KMS-11 (cell line): ENCODE measurements around the gene SCEL.

Experiments used
- H2AFZ ChIP-seq: fragments of 200-600 bp; sonication (generic); 2 replicates; pipeline ENCODE4 v1.6.1; 2016; ENCODE audit warnings: antibody characterized with exemption, mixed run types, low read depth
- H3K27ac ChIP-seq: fragments of 200-600 bp; sonication (generic); 2 replicates; pipeline ENCODE4 v1.6.1; 2016; ENCODE audit warnings: mild to moderate bottlenecking, mixed run types
- H3K27me3 ChIP-seq: fragments of 200-600 bp; sonication (generic); 2 replicates; pipeline ENCODE4 v1.6.1; 2017; ENCODE audit warnings: mild to moderate bottlenecking, low read depth, mixed run types, moderate library complexity; ENCODE audit not compliant: insufficient read depth
- H3K36me3 ChIP-seq: fragments of 200-600 bp; sonication (generic); 2 replicates; pipeline ENCODE4 v1.6.1; 2017; ENCODE audit warnings: mild to moderate bottlenecking, mixed run types; ENCODE audit not compliant: insufficient read depth
- H3K4me1 ChIP-seq: fragments of 200-600 bp; sonication (generic); 2 replicates; pipeline ENCODE4 v1.6.1; 2016; ENCODE audit warnings: mild to moderate bottlenecking, low read depth, mixed run types; ENCODE audit not compliant: poor library complexity, severe bottlenecking
- H3K4me2 ChIP-seq: fragments of 200-600 bp; sonication (generic); 2 replicates; pipeline ENCODE4 v1.7.0; 2016; ENCODE audit warnings: mild to moderate bottlenecking, mixed run types
- H3K4me3 ChIP-seq: fragments of 200-600 bp; sonication (generic); IDR thresholded peaks from 2 replicates; pipeline ENCODE4 v1.6.1; 2017; ENCODE audit warnings: low read depth, low read length, mixed read lengths; ENCODE audit not compliant: insufficient read depth
- H3K79me2 ChIP-seq: fragments of 200-600 bp; sonication (generic); 2 replicates; pipeline ENCODE4 v1.6.1; 2016; ENCODE audit warnings: low read depth, mixed run types; ENCODE audit not compliant: insufficient read depth
- H3K9ac ChIP-seq: fragments of 200-600 bp; sonication (generic); 2 replicates; pipeline ENCODE4 v1.6.1; 2016; ENCODE audit warnings: mild to moderate bottlenecking, mixed run types
- H4K20me1 ChIP-seq: fragments of 200-600 bp; sonication (generic); 2 replicates; pipeline ENCODE4 v1.6.1; 2016; ENCODE audit warnings: mild to moderate bottlenecking, mixed run types; ENCODE audit not compliant: insufficient read depth
- TF ChIP-seq, protein P1 (sequence below): fragments of 200-600 bp; sonication (generic); conservative IDR thresholded peaks from 2 replicates; pipeline ENCODE4 v1.6.1; 2017; ENCODE audit warnings: low read depth, mild to moderate bottlenecking, antibody characterized with exemption, low read length, moderate library complexity, mixed read lengths

SCEL gene

DNA sequence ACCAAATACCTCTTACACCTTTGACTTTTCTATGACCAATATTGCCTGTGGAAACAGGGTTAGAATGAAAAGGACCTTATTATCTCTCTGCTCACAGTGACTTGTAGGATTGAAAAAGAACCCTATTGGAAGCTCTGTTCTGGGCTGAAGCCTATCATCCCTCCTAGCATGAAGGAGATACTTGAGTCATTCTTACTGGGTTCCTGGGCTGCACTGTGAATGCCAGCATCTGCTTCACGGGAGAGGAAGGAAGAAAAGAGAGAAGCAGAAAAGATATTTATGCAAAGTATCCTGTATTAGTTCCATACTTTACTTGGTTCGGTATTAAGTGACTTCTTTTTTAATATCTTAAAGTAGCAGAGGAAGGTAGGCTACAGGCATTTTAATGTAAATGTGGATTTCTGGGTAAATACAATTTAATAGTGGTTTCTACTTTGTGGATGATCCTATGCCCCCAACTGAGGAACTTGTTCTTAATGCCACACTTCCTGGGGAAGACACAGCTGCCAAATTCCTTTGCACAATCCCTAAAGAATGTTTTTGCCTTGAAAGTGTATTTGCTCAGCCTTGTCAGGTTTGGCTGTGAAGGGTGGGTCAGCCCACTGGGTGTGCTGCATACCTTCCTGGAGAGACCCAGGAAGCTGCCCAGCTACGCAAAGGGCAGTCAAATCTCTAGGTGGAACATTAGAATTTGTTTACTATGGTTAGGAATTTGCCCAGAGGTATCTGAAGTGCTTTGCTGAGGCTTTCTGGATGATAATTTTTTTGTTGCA, 13.7 kb upstream of the SCEL start:
- TF ChIP-seq, protein P1, sequence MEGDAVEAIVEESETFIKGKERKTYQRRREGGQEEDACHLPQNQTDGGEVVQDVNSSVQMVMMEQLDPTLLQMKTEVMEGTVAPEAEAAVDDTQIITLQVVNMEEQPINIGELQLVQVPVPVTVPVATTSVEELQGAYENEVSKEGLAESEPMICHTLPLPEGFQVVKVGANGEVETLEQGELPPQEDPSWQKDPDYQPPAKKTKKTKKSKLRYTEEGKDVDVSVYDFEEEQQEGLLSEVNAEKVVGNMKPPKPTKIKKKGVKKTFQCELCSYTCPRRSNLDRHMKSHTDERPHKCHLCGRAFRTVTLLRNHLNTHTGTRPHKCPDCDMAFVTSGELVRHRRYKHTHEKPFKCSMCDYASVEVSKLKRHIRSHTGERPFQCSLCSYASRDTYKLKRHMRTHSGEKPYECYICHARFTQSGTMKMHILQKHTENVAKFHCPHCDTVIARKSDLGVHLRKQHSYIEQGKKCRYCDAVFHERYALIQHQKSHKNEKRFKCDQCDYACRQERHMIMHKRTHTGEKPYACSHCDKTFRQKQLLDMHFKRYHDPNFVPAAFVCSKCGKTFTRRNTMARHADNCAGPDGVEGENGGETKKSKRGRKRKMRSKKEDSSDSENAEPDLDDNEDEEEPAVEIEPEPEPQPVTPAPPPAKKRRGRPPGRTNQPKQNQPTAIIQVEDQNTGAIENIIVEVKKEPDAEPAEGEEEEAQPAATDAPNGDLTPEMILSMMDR: no peak
- Histone ChIP-seq H3K4me2 (no peak overlapping the region), H4K20me1 (no peaks in the 10 kb centered on the region), H3K27ac (no peak overlapping the region), H2AFZ (no peak overlapping the region), H3K4me1 (peaks cover 9% of the 10 kb centered on the region), H3K4me3 (no peak overlapping the region), H3K79me2 (no peaks in the 10 kb centered on the region), H3K9ac (no peak overlapping the region), H3K36me3 (no peaks in the 10 kb centered on the region), H3K27me3 (no peaks in the 10 kb centered on the region)

DNA sequence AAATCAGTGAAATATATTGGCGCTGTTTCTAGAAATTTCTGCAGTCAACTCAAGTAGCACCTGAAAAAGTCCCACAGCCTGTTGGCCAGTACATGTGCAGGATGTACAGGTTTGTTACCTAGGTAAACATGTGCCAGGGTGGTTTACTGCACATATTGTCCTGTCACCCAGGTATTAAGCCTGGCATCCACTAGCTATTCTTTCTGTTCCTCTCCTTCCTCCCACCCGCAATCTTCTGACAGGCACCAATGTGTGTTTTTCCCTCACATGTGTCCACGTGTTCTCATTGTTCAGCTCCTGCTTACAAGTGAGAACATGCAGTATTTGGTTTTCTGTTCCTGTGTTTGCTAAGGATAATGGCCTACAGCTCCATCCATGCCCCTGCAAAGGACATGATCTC, 13.1 kb upstream of the SCEL start:
- Histone ChIP-seq H3K9ac (no peak overlapping the region), H3K27ac (no peak overlapping the region), H4K20me1 (no peaks in the 10 kb centered on the region), H3K27me3 (no peaks in the 10 kb centered on the region), H3K4me1 (peaks cover 9% of the 10 kb centered on the region), H3K4me3 (no peak overlapping the region), H2AFZ (no peak overlapping the region), H3K79me2 (no peaks in the 10 kb centered on the region), H3K36me3 (no peaks in the 10 kb centered on the region), H3K4me2 (no peak overlapping the region)
- TF ChIP-seq, protein P1: no peak

DNA sequence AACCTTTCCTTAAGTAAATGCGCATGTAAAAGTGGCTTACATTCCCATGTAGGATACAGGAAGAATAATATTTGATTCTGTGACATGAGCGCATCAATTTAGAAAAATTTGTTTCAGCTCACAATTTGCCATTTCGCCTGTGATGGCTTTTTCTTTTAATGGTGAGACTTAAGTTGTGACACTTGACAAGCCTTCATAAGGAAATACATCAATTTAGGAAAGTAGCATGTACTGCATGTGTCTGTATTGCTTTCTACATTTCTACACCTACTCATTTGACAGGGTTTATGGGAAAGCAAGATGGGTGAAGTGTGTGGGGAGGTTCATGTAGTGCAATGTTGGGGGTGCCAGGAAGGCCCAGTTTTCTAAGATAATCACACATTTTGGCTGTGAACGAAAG, 12.1 kb upstream of the SCEL start:
- H3K4me3 ChIP-seq: no peak overlapping the region
- H3K27ac ChIP-seq: no peak overlapping the region
- peaks cover 9% of the 10 kb centered on the region for H3K4me1 ChIP-seq
- TF ChIP-seq, protein P1: no peak
- no peaks in the 10 kb centered on the region for H3K79me2 ChIP-seq
- no peak overlapping the region for H2AFZ ChIP-seq
- no peak overlapping the region for H3K9ac ChIP-seq
- no peak overlapping the region for H3K4me2 ChIP-seq
- H4K20me1 ChIP-seq: no peaks in the 10 kb centered on the region
- no peaks in the 10 kb centered on the region for H3K36me3 ChIP-seq
- H3K27me3 ChIP-seq: no peaks in the 10 kb centered on the region

DNA sequence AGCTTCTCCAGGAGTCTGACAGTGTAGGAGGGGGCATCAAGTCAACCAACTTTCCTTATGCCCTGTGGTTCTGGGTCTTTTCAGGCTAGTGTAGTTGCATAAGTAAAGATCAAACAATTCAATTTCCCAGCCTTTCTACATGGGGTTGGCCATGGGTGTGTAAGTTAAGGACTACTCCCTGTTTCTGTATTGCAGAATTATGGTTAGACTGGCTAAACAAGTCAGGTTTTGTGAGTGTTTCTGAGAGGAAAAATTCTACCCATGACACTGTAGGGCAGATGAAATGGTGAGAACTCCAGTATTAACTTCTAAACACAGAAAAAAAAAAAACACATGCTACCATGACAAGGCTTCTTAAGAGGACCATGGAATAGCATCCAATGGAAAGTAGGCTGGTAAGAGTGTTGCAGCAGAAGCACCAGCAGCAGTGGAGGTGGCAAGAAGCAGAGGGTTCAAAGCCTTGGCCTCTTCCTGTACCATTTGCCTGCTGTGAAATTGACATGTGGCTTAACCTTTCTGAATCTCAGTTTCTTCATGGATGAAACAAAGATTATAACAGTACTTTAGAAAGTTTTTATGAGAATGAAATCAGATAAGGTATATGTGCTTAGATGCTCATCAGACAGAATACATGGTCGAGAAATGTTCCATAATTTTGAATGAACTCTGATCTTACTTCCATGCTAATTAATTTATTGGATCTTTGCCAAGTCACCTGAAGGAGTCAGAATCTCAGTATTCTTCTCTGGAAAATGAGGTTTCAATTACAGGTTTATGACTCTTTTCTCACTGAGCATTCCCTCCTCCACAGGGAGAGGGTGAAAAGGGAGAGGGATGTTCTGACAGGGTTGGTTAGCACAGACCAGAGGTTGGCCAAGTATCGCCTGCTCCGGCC, 11.4 kb upstream of the SCEL start:
- Histone ChIP-seq H3K79me2 (no peaks in the 10 kb centered on the region), H3K27me3 (no peaks in the 10 kb centered on the region), H3K4me1 (peaks cover 15% of the 10 kb centered on the region), H3K4me2 (no peak overlapping the region), H2AFZ (no peak overlapping the region), H4K20me1 (no peaks in the 10 kb centered on the region), H3K27ac (no peak overlapping the region), H3K4me3 (no peak overlapping the region), H3K36me3 (no peaks in the 10 kb centered on the region), H3K9ac (no peak overlapping the region)
- TF ChIP-seq, protein P1: no peak
